HepG2 (cell line): ENCODE measurements around the gene KXD1. TPM values are rescaled to one million over a fixed set of nuclear protein-coding genes. Genes with fewer than 3 reads are reported as not detected.

Experiments used
- ARID2 ChIP-seq: sonication (generic); formaldehyde crosslinking; IDR thresholded peaks from 2 replicates; pipeline ENCODE4 v1.8.1; 2022; ENCODE audit warnings: mild to moderate bottlenecking, missing genetic modification reagents, borderline replicate concordance
- MAX ChIP-seq: IDR thresholded peaks from 2 replicates; pipeline ENCODE4 v1.6.1; 2012; ENCODE audit warnings: inconsistent platforms
- MTF1 ChIP-seq: sonication (generic); formaldehyde crosslinking; IDR thresholded peaks from 2 replicates; pipeline ENCODE4 v1.5.0; 2020; ENCODE audit warnings: missing genetic modification reagents
- NRL ChIP-seq: sonication (generic); formaldehyde crosslinking; IDR thresholded peaks from 2 replicates; pipeline ENCODE4 v1.5.0; 2020; ENCODE audit warnings: missing genetic modification reagents, mild to moderate bottlenecking, moderate library complexity, borderline replicate concordance
- PHF20 ChIP-seq: sonication (generic); formaldehyde crosslinking; IDR thresholded peaks from 2 replicates; pipeline ENCODE4 v1.5.0; 2020; ENCODE audit warnings: mild to moderate bottlenecking, missing genetic modification reagents
- POGK ChIP-seq: sonication (generic); formaldehyde crosslinking; conservative IDR thresholded peaks from 2 replicates; pipeline ENCODE4 v1.8.0; 2022; ENCODE audit warnings: mild to moderate bottlenecking, moderate library complexity, missing genetic modification reagents
- POLR2A ChIP-seq, 2 experiments: IDR thresholded peaks; 2 replicates each; pipeline ENCODE4 v1.6.1; 2011; ENCODE audit warnings: low read depth in 2 of 2, low read length in 2 of 2, mild to moderate bottlenecking in 1 of 2, moderate library complexity in 1 of 2; ENCODE audit not compliant: insufficient read depth in 1 of 2
- TRIM24 ChIP-seq: sonication (generic); formaldehyde crosslinking; IDR thresholded peaks from 2 replicates; pipeline ENCODE4 v1.8.0; 2022; ENCODE audit warnings: mild to moderate bottlenecking, missing genetic modification reagents
- ZKSCAN8 ChIP-seq: IDR thresholded peaks from 2 replicates; pipeline ENCODE4 v1.6.1; 2016; ENCODE audit warnings: borderline replicate concordance, missing genetic modification reagents, missing compliant biosample characterization
- ZNF281 ChIP-seq: sonication (generic); formaldehyde crosslinking; IDR thresholded peaks from 2 replicates; pipeline ENCODE4 v1.4.0; 2020; ENCODE audit warnings: missing genetic modification reagents, borderline replicate concordance
- ZNF329 ChIP-seq: sonication (generic); formaldehyde crosslinking; IDR thresholded peaks from 2 replicates; pipeline ENCODE4 v1.9.0; 2021; ENCODE audit warnings: low read depth, mild to moderate bottlenecking, missing genetic modification reagents
- ZNF768 ChIP-seq: sonication (generic); formaldehyde crosslinking; IDR thresholded peaks from 2 replicates; pipeline ENCODE4 v1.4.0; 2020; ENCODE audit warnings: missing genetic modification reagents
- ZNF788 ChIP-seq: sonication (generic); formaldehyde crosslinking; IDR thresholded peaks from 2 replicates; pipeline ENCODE4 v1.5.0; 2020; ENCODE audit warnings: mild to moderate bottlenecking, missing genetic modification reagents, borderline replicate concordance
- polyA plus RNA-seq, 8 experiments: library from polyadenylated mRNA; depleted of rRNA in 3 of 8; stranded (reverse) in 7 of 8; unstranded in 1 of 8; fragments of >200 nt; fragmentation: Illumina TruSeq in 4 of 8; extraction: Trizol in 4 of 8; gene quantifications; 2 replicates each; pipeline versions ENCODE4 v1.2.1 to v1.2.3, GENCODE V29; 2011 to 2016; ENCODE audit warnings: low read depth in 4 of 8, missing spikeins in 1 of 8, mixed read lengths in 1 of 8; ENCODE audit not compliant: insufficient read depth in 1 of 8
- total RNA-seq, 5 experiments: library from RNA; depleted of rRNA; stranded (reverse); fragments of >200 nt; fragmentation: Illumina TruSeq; extraction: Trizol; gene quantifications; 2 replicates each; pipeline ENCODE4 v1.2.3, GENCODE V29; 2016; ENCODE audit warnings: low read depth in 1 of 5
- TF ChIP-seq, protein P1 (sequence below): sonication (generic); formaldehyde crosslinking; IDR thresholded peaks from 2 replicates; pipeline ENCODE4 v1.9.0; 2022; ENCODE audit warnings: missing genetic modification reagents, mild to moderate bottlenecking, borderline replicate concordance
- TF ChIP-seq, protein P2 (sequence below): sonication (generic); formaldehyde crosslinking; IDR thresholded peaks from 2 replicates; pipeline ENCODE4 v1.4.0; 2020; ENCODE audit warnings: mild to moderate bottlenecking, missing genetic modification reagents

The KXD1 gene
- total and polyA plus RNA-seq, 2 of the 13 experiments (the other 11 are each of a cell fraction or from before 2014, with no cell fraction given) = 44.6 to 143 TPM

- TF ChIP-seq ZNF329 (CRISPR knock-in tag) (no peak), MAX (0 out of 2 replicates have a peak, but pooled peaks have one; percentile 18), ZNF281 (peak; percentile 67; the same call in 1 of the 2 replicates), ZKSCAN8 (CRISPR knock-in tag) (peak; percentile 98), ARID2 (no peak), PHF20 (CRISPR knock-in tag) (0 out of 2 replicates have a peak, but pooled peaks have one; percentile 27), ZNF768 (no peak), MTF1 (no peak), TRIM24 (CRISPR knock-in tag) (no peak), POGK (CRISPR knock-in tag) (no peak), NRL (CRISPR knock-in tag) (no peak), ZNF788 (peak; percentile 36; the same call in 1 of the 2 replicates), POLR2A (IDR thresholded peaks at IDR 0.05; ENCODE audit: insufficient read depth in 1 of 2, low read depth in 2 of 2, low read length in 2 of 2) (no peak)
- TF ChIP-seq, protein P1, sequence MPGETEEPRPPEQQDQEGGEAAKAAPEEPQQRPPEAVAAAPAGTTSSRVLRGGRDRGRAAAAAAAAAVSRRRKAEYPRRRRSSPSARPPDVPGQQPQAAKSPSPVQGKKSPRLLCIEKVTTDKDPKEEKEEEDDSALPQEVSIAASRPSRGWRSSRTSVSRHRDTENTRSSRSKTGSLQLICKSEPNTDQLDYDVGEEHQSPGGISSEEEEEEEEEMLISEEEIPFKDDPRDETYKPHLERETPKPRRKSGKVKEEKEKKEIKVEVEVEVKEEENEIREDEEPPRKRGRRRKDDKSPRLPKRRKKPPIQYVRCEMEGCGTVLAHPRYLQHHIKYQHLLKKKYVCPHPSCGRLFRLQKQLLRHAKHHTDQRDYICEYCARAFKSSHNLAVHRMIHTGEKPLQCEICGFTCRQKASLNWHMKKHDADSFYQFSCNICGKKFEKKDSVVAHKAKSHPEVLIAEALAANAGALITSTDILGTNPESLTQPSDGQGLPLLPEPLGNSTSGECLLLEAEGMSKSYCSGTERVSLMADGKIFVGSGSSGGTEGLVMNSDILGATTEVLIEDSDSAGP (CRISPR knock-in tag) = peak; percentile 98
- TF ChIP-seq, protein P2, sequence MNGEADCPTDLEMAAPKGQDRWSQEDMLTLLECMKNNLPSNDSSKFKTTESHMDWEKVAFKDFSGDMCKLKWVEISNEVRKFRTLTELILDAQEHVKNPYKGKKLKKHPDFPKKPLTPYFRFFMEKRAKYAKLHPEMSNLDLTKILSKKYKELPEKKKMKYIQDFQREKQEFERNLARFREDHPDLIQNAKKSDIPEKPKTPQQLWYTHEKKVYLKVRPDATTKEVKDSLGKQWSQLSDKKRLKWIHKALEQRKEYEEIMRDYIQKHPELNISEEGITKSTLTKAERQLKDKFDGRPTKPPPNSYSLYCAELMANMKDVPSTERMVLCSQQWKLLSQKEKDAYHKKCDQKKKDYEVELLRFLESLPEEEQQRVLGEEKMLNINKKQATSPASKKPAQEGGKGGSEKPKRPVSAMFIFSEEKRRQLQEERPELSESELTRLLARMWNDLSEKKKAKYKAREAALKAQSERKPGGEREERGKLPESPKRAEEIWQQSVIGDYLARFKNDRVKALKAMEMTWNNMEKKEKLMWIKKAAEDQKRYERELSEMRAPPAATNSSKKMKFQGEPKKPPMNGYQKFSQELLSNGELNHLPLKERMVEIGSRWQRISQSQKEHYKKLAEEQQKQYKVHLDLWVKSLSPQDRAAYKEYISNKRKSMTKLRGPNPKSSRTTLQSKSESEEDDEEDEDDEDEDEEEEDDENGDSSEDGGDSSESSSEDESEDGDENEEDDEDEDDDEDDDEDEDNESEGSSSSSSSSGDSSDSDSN (CRISPR knock-in tag) = 0 out of 2 replicates have a peak, but pooled peaks have one; percentile 18
- TF ChIP-seq, all 625 proteins: peak for 15
Observed at GRCh38 chr19:18543814-18544475, 13.7 kb upstream of the KXD1 start (continued).
